H9 (cell line): ENCODE measurements around the gene PM20D1. TPM values are rescaled to one million over a fixed set of nuclear protein-coding genes. Genes with fewer than 3 reads are reported as not detected.

Source experiments
- DNase-seq: peaks from one replicate; pipeline ENCODE4 v3.0.0-alpha.2; 2017
- H2AFZ ChIP-seq: one replicate; pipeline ENCODE4 v1.6.1; 2013; ENCODE audit warnings: mild to moderate bottlenecking, low read length, control low read depth, moderate library complexity
- H2AK5ac ChIP-seq: 2 replicates; pipeline ENCODE4 v1.6.1; 2013; ENCODE audit warnings: low read length, control low read depth, mixed read lengths; ENCODE audit not compliant: insufficient read length
- H2BK120ac ChIP-seq: one replicate; pipeline ENCODE4 v1.6.1; 2013; ENCODE audit warnings: low read depth, mild to moderate bottlenecking, low read length, control low read depth, inconsistent platforms; ENCODE audit not compliant: poor library complexity, severe bottlenecking
- H2BK12ac ChIP-seq: 2 replicates; pipeline ENCODE4 v1.6.1; 2013; ENCODE audit warnings: low read length, control low read depth, mixed read lengths, low read depth; ENCODE audit not compliant: insufficient read length
- H2BK15ac ChIP-seq: 2 replicates; pipeline ENCODE4 v1.6.1; 2013; ENCODE audit warnings: low read depth, low read length, control low read depth
- H2BK20ac ChIP-seq: one replicate; pipeline ENCODE4 v1.6.1; 2013; ENCODE audit warnings: low read depth, mild to moderate bottlenecking, low read length, control low read depth, inconsistent platforms; ENCODE audit not compliant: poor library complexity, severe bottlenecking
- H2BK5ac ChIP-seq: 2 replicates; pipeline ENCODE4 v1.6.1; 2013; ENCODE audit warnings: low read length, control low read depth, mixed read lengths; ENCODE audit not compliant: insufficient read length
- H3K14ac ChIP-seq: 2 replicates; pipeline ENCODE4 v1.6.1; 2013; ENCODE audit warnings: low read length, control low read depth; ENCODE audit not compliant: insufficient read depth
- H3K18ac ChIP-seq: 2 replicates; pipeline ENCODE4 v1.6.1; 2013; ENCODE audit warnings: low read depth, mild to moderate bottlenecking, mixed read lengths, low read length, control low read depth; ENCODE audit not compliant: insufficient read length
- H3K23ac ChIP-seq: 2 replicates; pipeline ENCODE4 v1.6.1; 2013; ENCODE audit warnings: low read length, control low read depth, mixed read lengths, low read depth; ENCODE audit not compliant: insufficient read length
- H3K23me2 ChIP-seq: 2 replicates; pipeline ENCODE4 v1.6.1; 2013; ENCODE audit warnings: low read depth, mild to moderate bottlenecking, mixed read lengths, low read length, control low read depth; ENCODE audit not compliant: insufficient read length, poor library complexity, severe bottlenecking
- H3K27ac ChIP-seq: 2 replicates; pipeline ENCODE4 v1.5.1; 2013; ENCODE audit warnings: low read length, control low read depth, mixed read lengths, low read depth; ENCODE audit not compliant: insufficient read length
- H3K27me3 ChIP-seq: 2 replicates; pipeline ENCODE4 v1.6.1; 2013; ENCODE audit warnings: low read length, control low read depth, inconsistent platforms; ENCODE audit not compliant: insufficient read depth
- H3K4ac ChIP-seq: 2 replicates; pipeline ENCODE4 v1.6.1; 2013; ENCODE audit warnings: low read depth, mild to moderate bottlenecking, control low read depth, inconsistent platforms, low read length, moderate library complexity
- H3K4me1 ChIP-seq: 2 replicates; pipeline ENCODE4 v1.6.1; 2013; ENCODE audit warnings: low read length, control low read depth, inconsistent platforms; ENCODE audit not compliant: insufficient read depth
- H3K4me2 ChIP-seq: 2 replicates; pipeline ENCODE4 v1.6.1; 2013; ENCODE audit warnings: low read length, control low read depth, mixed read lengths; ENCODE audit not compliant: insufficient read length, insufficient read depth
- H3K56ac ChIP-seq: 2 replicates; pipeline ENCODE4 v1.6.1; 2013; ENCODE audit warnings: low read depth, mild to moderate bottlenecking, mixed read lengths, low read length, control low read depth; ENCODE audit not compliant: insufficient read length
- H3K79me1 ChIP-seq: 2 replicates; pipeline ENCODE4 v1.6.1; 2013; ENCODE audit warnings: low read depth, mild to moderate bottlenecking, moderate library complexity, low read length, control low read depth, inconsistent platforms; ENCODE audit not compliant: insufficient read depth, poor library complexity, severe bottlenecking
- H3K79me2 ChIP-seq: 2 replicates; pipeline ENCODE4 v1.6.1; 2013; ENCODE audit warnings: low read length, control low read depth, inconsistent platforms; ENCODE audit not compliant: insufficient read depth
- H3K9ac ChIP-seq: 2 replicates; pipeline ENCODE4 v1.6.1; 2013; ENCODE audit warnings: low read length, control low read depth, mixed read lengths; ENCODE audit not compliant: insufficient read length; ENCODE audit errors: extremely low read depth
- H3K9me3 ChIP-seq: one replicate; pipeline ENCODE4 v1.6.1; 2013; ENCODE audit warnings: low read depth, low read length, inconsistent platforms; ENCODE audit not compliant: control insufficient read depth
- H3T11ph ChIP-seq: one replicate; pipeline ENCODE4 v1.6.1; 2013; ENCODE audit warnings: mild to moderate bottlenecking, low read length, control low read depth, inconsistent platforms
- H4K20me1 ChIP-seq: one replicate; pipeline ENCODE4 v1.6.1; 2013; ENCODE audit not compliant: control insufficient read depth, insufficient read length, insufficient read depth
- H4K5ac ChIP-seq: 2 replicates; pipeline ENCODE4 v1.6.1; 2013; ENCODE audit warnings: low read depth, mild to moderate bottlenecking, mixed read lengths, low read length, control low read depth; ENCODE audit not compliant: insufficient read length
- H4K8ac ChIP-seq: replicated peaks from 2 replicates; pipeline ENCODE4 v1.6.1; 2013; ENCODE audit warnings: low read length, control low read depth, mixed read lengths, low read depth; ENCODE audit not compliant: insufficient read length
- H4K91ac ChIP-seq: 2 replicates; pipeline ENCODE4 v1.6.1; 2013; ENCODE audit warnings: low read depth, mild to moderate bottlenecking, moderate library complexity, mixed read lengths, low read length, control low read depth; ENCODE audit not compliant: insufficient read length
- H3K27ac Mint-ChIP-seq, 3 experiments: 2 replicates in 2 of 3; 3 replicates in 1 of 3; pipeline ENCODE4 v1.8.0; 2020 to 2021; ENCODE audit warnings: mixed read lengths in 3 of 3, mild to moderate bottlenecking in 1 of 3, moderate library complexity in 1 of 3
- H3K27me3 Mint-ChIP-seq: 2 replicates; pipeline ENCODE4 v1.8.0; 2021; ENCODE audit warnings: low read depth, mild to moderate bottlenecking, moderate library complexity, mixed read lengths
- H3K36me3 Mint-ChIP-seq, 3 experiments: 2 replicates in 2 of 3; 3 replicates in 1 of 3; pipeline ENCODE4 v1.8.0; 2020 to 2021; ENCODE audit warnings: low read depth in 3 of 3, mixed read lengths in 3 of 3; ENCODE audit not compliant: insufficient read depth in 1 of 3
- H3K4me1 Mint-ChIP-seq, 2 experiments: 2 replicates each; pipeline ENCODE4 v1.8.0; 2020; ENCODE audit warnings: mixed read lengths in 2 of 2
- H3K4me3 Mint-ChIP-seq, 2 experiments: 2 replicates in 1 of 2; 3 replicates in 1 of 2; pipeline ENCODE4 v1.8.0; 2020 to 2021; ENCODE audit warnings: mild to moderate bottlenecking in 2 of 2, mixed read lengths in 2 of 2, moderate library complexity in 1 of 2
- H3K9me3 Mint-ChIP-seq, 2 experiments: 2 replicates in 1 of 2; 3 replicates in 1 of 2; pipeline ENCODE4 v1.8.0; 2020; ENCODE audit warnings: mild to moderate bottlenecking in 2 of 2, mixed read lengths in 2 of 2, moderate library complexity in 1 of 2
- CTCF ChIP-seq: fragments of 200-600 bp; sonication (generic); conservative IDR thresholded peaks from 3 replicates; pipeline ENCODE4 v1.8.0; 2021; ENCODE audit warnings: antibody characterized with exemption, mild to moderate bottlenecking
- WGBS: extraction: QIAGEN DNeasy Blood & Tissue Kit; methylation state at CpG from one replicate; pipeline ENCODE4 v1.1.7; 2013; ENCODE audit warnings: missing lambda C conversion rate, low lambda C conversion rate, mixed read lengths; ENCODE audit not compliant: insufficient read length; ENCODE audit errors: extremely low coverage; 5-methylcytosine and 5-hydroxymethylcytosine counted together
- total RNA-seq: library from RNA; stranded (reverse); gene quantifications from 2 replicates; pipeline ENCODE4 v1.2.1, GENCODE V29; 2021

The PM20D1 gene
- total RNA-seq, 1 experiment from 2014 or later, result not detected

- Histone ChIP-seq H3K23me2 (no peaks in the 10 kb centered on the region), H3K14ac (no peak overlapping the region), H2BK15ac (no peak overlapping the region), H3K9ac (no peak overlapping the region), H3K79me2 (no peaks in the 10 kb centered on the region), H2BK12ac (no peak overlapping the region), H3K4me1 (no peaks in the 10 kb centered on the region), H3T11ph (no peak overlapping the region), H3K23ac (no peak overlapping the region), H2BK20ac (no peak overlapping the region), H3K27ac (no peak overlapping the region), H4K20me1 (no peaks in the 10 kb centered on the region), H2AK5ac (no peak overlapping the region), H4K91ac (no peak overlapping the region), H2AFZ (no peak overlapping the region), H2BK5ac (no peak overlapping the region), H3K4me2 (no peak overlapping the region), H3K56ac (no peak overlapping the region), H2BK120ac (no peak overlapping the region), H3K18ac (no peak overlapping the region), H4K5ac (no peak overlapping the region), H4K8ac (no peak overlapping the region), H3K79me1 (no peaks in the 10 kb centered on the region), H3K9me3 (no peaks in the 10 kb centered on the region), H3K27me3 (no peaks in the 10 kb centered on the region), H3K4ac (no peak overlapping the region)
- peaks cover 4% of the 10 kb centered on the region in 2 experiments for H3K4me1 Mint-ChIP-seq
- H3K27ac Mint-ChIP-seq, result no peak overlapping the region
- no peak for TF ChIP-seq CTCF
- DNase-seq, result no peak
- no peaks in the 10 kb centered on the region for H3K27me3 Mint-ChIP-seq
- peaks cover 0 to 5% of the 10 kb centered on the region in 2 experiments; a peak in 3 of 5 replicates for H3K9me3 Mint-ChIP-seq
- no CpG with 5 or more reads among the region's 1 CpG for WGBS
- 0 out of 7 replicates have a peak, but pooled peaks cover 0 to 3% (median 2%) of the 10 kb centered on the region in 3 experiments for H3K36me3 Mint-ChIP-seq
- no peak overlapping the region; a peak in 1 of 5 replicates for H3K4me3 Mint-ChIP-seq
These were observed 30.0 kb upstream of the PM20D1 start for GRCh38 chr1:205879974-205880373.
